ENCODE results near the gene KCNAB1.

Gene KCNAB1

GRCh38 chr3:156511987-156512677 lies 391.8 kb downstream of the KCNAB1 start:
- peak; percentile 41 for DNase-seq

GRCh38 chr3:156513619-156514018 lies 393.2 kb downstream of the KCNAB1 start:
- peak; percentile 10 for DNase-seq

GRCh38 chr3:156516284-156516683 lies 395.9 kb downstream of the KCNAB1 start:
- DNase-seq = no peak

DNA sequence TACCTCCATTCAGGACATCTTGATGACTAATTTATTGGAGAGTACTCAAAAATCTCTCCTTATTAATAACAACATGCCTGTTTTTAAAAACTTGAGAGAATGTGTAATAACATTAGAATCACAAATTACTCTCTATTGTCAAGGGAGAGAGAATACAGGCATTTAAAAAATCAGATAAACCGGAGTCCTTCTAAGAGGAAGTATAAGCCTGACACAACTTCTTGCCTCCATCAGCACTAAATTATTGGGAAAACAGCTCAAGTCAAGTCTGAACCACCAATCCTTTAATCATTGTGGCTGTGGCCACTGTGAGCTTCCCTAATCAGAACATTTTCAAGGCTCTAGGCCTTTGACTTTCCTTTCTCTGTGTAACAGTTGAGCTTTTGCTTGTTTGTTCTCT lies 396.6 kb downstream of the KCNAB1 start:
- DNase-seq = no peak

DNA sequence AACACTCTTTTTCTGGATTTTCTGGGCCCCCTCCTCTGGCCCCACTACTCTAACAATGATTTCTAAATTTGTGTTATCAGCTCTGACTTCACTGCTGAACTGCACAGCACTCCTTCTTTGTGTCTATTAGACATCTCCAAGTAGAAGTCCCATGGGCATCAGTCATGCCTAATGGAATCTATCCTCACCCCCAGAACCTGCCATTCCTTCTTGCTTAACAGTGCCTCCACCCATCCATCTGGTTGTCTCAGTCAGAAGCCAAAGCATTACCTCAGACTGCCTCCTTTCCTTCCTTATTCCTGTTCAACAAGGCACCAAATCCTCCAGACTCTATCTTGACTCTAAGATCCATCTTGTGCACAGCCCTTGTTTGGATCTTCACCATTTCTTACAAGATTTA lies 398.3 kb downstream of the KCNAB1 start:
- no peak for DNase-seq

GRCh38 chr3:156519758-156520162 lies 399.4 kb downstream of the KCNAB1 start:
- peak; percentile 22 for DNase-seq

DNA sequence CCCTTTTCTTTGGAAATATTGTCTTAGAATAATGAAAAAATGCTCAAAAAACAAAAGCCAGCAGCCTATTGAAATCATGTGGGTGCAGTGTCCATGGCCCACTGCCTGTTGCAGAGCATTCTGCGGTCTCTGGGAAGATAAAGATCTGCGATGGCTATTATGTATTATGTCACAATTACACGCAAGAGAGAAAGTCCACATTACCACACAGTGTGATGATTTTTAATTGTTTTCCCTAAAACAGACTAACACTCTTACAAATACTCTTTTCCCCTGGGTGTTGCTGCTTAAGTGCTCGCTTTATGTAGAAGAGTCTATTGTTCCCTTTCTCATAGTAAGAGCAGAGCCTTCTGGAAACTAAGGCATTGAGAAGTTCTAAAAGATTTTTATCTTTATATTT lies 402.3 kb downstream of the KCNAB1 start:
- DNase-seq = no peak

DNA sequence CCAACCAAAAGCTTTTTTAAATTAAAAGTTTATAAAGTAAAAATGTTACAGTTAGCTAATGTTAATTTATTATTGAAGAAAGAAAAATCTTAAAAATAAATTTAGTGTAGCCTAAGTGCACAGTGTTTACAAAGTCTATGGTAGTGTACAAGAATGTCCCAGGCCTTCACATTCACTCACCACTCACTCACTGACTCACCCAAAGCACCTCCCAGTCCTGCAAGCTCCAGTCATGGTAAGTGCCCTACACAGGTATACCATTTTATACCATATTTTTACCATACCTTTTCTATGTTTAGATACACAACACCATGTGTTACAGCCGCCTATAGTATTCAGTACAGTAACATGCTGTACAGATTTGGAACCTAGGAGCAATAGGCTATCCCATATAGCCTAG lies 405.4 kb downstream of the KCNAB1 start:
- no peak for DNase-seq

DNA sequence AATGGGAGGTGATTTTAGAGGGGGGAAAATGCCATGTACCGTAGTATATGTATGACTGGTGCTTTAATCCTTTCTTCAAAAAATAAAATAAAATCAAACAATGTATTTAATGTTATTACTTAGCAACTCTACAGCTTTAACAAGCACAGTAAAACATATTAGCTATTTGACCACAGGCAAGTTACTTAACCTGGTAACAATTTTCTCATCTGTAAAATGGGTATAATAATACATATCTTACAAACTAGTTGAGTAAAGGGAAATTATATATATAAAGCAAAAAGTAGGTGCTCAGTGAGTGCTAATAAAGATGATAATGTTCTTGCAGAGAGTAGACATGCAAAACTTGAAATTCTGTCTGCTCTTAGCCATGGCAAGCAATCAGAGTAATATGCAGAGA lies 406.7 kb downstream of the KCNAB1 start:
- DNase-seq = no peak

DNA sequence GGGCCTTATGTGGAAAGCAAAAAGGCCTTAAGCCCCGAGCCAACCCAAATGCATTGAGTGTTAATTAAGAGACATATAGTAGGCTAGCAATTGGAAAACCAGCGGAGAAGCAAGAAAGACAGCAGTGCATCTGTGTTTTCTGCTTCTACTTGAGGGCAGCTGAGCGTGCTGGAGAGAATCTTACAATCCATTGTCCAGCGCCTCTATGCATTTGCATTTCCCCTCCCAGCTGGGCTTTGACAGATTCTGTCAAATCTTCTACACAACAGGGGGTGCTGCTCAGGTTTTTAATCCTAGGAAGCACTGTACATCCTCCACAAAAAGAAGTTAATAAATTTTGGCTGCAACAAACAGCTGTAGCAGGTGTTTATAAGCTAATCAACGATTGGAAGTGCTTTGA lies 410.6 kb downstream of the KCNAB1 start:
- no peak for DNase-seq

DNA sequence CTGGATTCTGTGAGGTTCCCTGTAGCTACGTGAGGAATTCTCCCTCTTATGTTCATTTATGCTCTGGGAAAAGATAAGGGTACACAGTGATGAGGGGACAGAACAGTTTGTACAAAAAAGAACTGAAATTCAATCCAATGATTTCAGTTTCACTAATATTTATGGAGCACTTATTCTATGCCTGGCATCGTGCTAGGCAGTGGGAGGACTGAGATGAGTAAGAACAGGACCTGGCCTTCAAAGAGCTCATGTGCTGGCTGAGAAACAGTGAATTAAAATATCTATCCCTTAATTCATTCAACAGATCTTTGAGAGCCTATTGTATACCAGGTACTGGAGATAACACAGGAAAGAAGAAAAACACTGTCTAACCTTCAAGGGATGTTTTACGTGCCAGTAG lies 412.4 kb downstream of the KCNAB1 start:
- no peak for DNase-seq

- DNase-seq = no peak
Measured at GRCh38 chr3:156533205-156533604, 412.8 kb downstream of the KCNAB1 start.

GRCh38 chr3:156535162-156535627 lies 414.8 kb downstream of the KCNAB1 start:
- DNase-seq = no peak

GRCh38 chr3:156535798-156536197 lies 415.4 kb downstream of the KCNAB1 start:
- DNase-seq = no peak

- DNase-seq = no peak
Measured at GRCh38 chr3:156536524-156537316, 416.3 kb downstream of the KCNAB1 start.

- DNase-seq = no peak
Measured at GRCh38 chr3:156539051-156539450, 418.7 kb downstream of the KCNAB1 start.

GRCh38 chr3:156539802-156540201 lies 419.4 kb downstream of the KCNAB1 start:
- no peak for DNase-seq

DNA sequence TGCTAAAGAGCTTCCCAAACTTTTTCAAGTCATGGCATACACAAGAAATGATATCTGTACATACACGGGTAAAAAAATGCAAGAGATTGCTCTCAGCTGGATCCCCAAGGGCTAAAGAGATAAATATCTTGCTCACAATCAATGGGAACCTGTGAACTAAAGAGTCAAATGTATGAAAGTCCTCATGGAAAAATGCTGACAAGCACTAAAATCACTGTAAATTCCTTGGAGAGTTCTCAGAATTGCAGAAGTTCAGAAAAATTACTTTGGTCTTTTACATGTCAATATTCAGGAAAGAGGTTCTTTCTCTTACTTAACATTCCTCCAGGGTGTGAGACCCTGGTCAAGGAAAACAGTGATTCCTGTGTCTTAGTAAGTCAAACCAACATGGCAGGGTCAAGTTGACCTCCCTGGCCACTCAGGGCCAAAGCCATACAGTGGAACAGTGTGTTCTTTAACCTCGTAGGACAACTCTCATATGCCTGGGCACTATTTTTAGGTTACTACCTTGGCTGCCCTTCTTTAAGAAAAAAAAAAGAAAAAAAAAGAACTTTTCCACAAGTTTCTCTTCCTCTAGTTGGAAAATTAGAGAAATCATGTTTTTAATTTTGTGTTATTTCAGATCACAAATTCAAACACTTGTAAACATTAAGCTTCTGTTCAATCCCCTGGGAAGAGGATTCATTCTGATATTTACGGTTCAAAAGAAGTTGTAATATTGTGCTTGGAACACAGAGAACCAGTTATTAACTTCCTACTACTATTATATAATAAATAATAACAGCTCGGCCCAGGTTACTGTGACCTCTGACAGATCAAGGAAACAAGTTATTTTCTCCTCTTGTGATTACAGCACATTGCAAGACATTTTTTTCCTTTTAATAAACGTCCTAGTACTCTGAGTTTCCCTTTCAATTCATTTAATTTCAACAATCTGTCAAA lies 422.0 kb downstream of the KCNAB1 start:
- no peak for DNase-seq

DNA sequence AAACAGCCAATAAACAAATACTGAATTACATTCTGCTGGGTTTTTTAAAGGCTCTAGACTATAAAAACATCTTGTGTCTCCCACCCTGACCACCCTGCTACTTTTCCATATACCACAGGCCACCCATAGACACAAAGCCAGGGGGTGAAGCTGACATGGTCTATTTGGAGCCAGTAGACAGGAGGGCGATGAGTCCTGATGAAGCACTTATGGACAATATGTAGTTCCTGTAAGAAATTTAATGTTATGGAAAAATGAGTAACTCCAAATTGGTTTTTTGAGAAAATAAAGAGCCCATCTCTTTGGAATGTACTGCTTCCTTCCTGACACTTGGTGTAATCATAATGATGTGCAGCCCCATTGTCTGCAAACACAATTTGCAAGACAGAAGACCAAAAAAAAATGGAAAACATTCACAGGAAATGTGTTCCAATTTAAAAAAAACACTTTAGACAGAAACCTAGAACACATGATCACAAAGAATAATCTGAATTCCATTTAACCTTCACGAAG lies 422.7 kb downstream of the KCNAB1 start:
- no peak for DNase-seq

- DNase-seq = no peak
Measured at GRCh38 chr3:156547637-156548036, 427.3 kb downstream of the KCNAB1 start.

GRCh38 chr3:156548041-156548687 lies 427.8 kb downstream of the KCNAB1 start:
- no peak for DNase-seq

- DNase-seq = no peak
Measured at GRCh38 chr3:156548902-156549301, 428.5 kb downstream of the KCNAB1 start.
